Karpas-422 (cell line): ENCODE data around the gene TMEM63B. TPM values are rescaled to one million over a fixed set of nuclear protein-coding genes. Genes with fewer than 3 reads are reported as not detected.
A peak's percentile ranks its signal among the peaks of the same experiment; 100 is the strongest.

ENCODE experiments used
- DNase-seq: peaks from one replicate; pipeline ENCODE4 v3.0.0-alpha.2; 2015
- H2AFZ ChIP-seq: fragments of 200-600 bp; sonication (generic); 2 replicates; pipeline ENCODE4 v1.6.1; 2014; ENCODE audit warnings: antibody characterized with exemption, low read length, mixed read lengths
- H3K27ac ChIP-seq: fragments of 200-600 bp; sonication (generic); 2 replicates; pipeline ENCODE4 v1.5.1; 2014; ENCODE audit warnings: mild to moderate bottlenecking, low read length, moderate library complexity
- H3K27me3 ChIP-seq: fragments of 200-600 bp; sonication (generic); 2 replicates; pipeline ENCODE4 v1.6.1; 2014; ENCODE audit warnings: low read length, mixed read lengths
- H3K36me3 ChIP-seq: fragments of 200-600 bp; sonication (generic); 2 replicates; pipeline ENCODE4 v1.6.1; 2014; ENCODE audit warnings: low read length, mixed read lengths; ENCODE audit not compliant: insufficient read depth
- H3K4me1 ChIP-seq: fragments of 200-600 bp; sonication (generic); 2 replicates; pipeline ENCODE4 v1.6.1; 2014; ENCODE audit warnings: mild to moderate bottlenecking, low read length, mixed read lengths
- H3K4me2 ChIP-seq: fragments of 200-600 bp; sonication (generic); 2 replicates; pipeline ENCODE4 v1.6.1; 2014; ENCODE audit warnings: low read length, low read depth, mild to moderate bottlenecking; ENCODE audit not compliant: poor library complexity, severe bottlenecking
- H3K4me3 ChIP-seq: fragments of 200-600 bp; sonication (generic); 2 replicates; pipeline ENCODE4 v1.5.1; 2014; ENCODE audit warnings: mild to moderate bottlenecking, antibody characterized with exemption, low read length, mixed read lengths
- H3K79me2 ChIP-seq: fragments of 200-600 bp; sonication (generic); 2 replicates; pipeline ENCODE4 v1.6.1; 2014; ENCODE audit warnings: mild to moderate bottlenecking, low read length, mixed read lengths
- H3K9ac ChIP-seq: fragments of 200-600 bp; sonication (generic); 2 replicates; pipeline ENCODE4 v1.6.0; 2014; ENCODE audit warnings: low read length
- H3K9me2 ChIP-seq: fragments of 200-600 bp; sonication (generic), shearing (Covaris generic); replicated peaks from 2 replicates; pipeline ENCODE4 v1.6.0; 2014; ENCODE audit warnings: mild to moderate bottlenecking, low read length, moderate library complexity; ENCODE audit not compliant: insufficient read depth
- H3K9me3 ChIP-seq: fragments of 300-700, 200-600 bp; sonication (generic); 2 replicates; pipeline ENCODE4 v1.6.1; 2014; ENCODE audit warnings: low read length, mixed read lengths
- H4K20me1 ChIP-seq: fragments of 200-600 bp; sonication (generic); 2 replicates; pipeline ENCODE4 v1.6.1; 2014; ENCODE audit warnings: mild to moderate bottlenecking, antibody characterized with exemption, low read length, low read depth; ENCODE audit not compliant: insufficient read depth
- total RNA-seq: library from RNA; depleted of rRNA; stranded (reverse); fragments of >200 nt; shearing (Covaris generic); gene quantifications from 2 replicates; pipeline ENCODE4 v1.2.3, GENCODE V29; 2014; ENCODE audit warnings: low replicate concordance

Gene TMEM63B
- total RNA-seq, 1 experiment from 2014 or later, result 9.1 TPM

DNA sequence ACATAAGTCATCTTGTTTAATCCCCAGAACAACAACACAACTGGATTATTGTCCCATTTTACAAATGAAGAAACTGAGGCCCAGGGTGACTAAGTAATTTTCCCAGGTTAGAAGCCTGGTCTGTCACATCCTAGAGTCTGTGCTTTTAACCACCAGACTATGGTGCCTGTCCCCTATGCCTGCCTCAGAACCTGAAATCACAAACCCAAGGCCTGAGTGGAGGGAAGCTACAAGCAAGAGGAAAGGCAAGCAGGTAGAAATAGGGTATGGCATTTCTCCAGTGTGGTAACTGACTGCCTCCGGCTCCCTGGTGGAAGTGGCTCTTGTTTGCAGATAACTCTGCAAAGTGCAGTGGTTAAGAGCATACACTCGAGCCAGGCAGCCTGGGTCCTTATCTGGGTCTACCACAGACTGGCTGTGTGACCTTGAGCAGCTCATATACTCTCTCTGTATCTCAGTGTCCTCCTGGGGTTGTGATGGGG, 2.5 kb downstream of the TMEM63B start:
- H3K79me2 ChIP-seq, result peaks cover 23% of the 10 kb centered on the region

DNA sequence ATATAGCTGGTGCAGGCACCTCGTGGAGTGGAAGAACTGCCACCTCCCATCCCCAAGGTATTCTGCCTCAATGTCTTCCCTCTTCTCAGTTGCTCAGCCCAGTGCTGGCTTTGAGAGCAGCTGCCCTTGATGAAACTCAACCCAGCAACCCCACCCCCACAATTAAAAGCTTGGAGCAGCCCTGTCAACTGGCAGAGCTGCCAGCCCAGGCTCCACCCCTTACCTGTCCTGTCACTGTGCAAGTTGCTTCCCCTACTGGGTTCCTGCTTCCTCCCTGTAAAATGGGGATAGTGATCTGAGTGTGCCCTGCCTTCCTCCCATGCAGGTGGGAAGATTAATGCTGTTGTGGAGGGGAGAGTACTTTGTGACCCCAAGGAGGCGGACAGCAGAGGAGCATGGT, 4.5 kb downstream of the TMEM63B start:
- Histone ChIP-seq H3K79me2 (peaks cover 3% of the 10 kb centered on the region), H3K4me3 (no peak overlapping the region), H3K9ac (no peak overlapping the region), H3K36me3 (no peaks in the 10 kb centered on the region), H3K4me1 (peaks cover 16% of the 10 kb centered on the region), H4K20me1 (peaks cover 4% of the 10 kb centered on the region; the same call in 1 of the 2 replicates), H3K27ac (no peak overlapping the region), H3K4me2 (no peak overlapping the region), H3K9me3 (no peaks in the 10 kb centered on the region), H3K27me3 (no peaks in the 10 kb centered on the region; the same call in 1 of the 2 replicates), H2AFZ (no peak overlapping the region), H3K9me2 (no peaks in the 10 kb centered on the region)
- no peak for DNase-seq

More for the DNA sequence above, 2.5 kb downstream of the TMEM63B start:
- H2AFZ ChIP-seq, result no peak overlapping the region
- H3K4me1 ChIP-seq, result peaks cover 31% of the 10 kb centered on the region
- no peaks in the 10 kb centered on the region; the same call in 1 of the 2 replicates for H3K27me3 ChIP-seq
- peaks cover 3% of the 10 kb centered on the region; the same call in 1 of the 2 replicates for H3K36me3 ChIP-seq
- no peak overlapping the region for H3K27ac ChIP-seq
- no peak overlapping the region for H3K4me2 ChIP-seq
- no peaks in the 10 kb centered on the region for H3K9me3 ChIP-seq
- H3K9me2 ChIP-seq, result no peaks in the 10 kb centered on the region
- no peak overlapping the region for H3K4me3 ChIP-seq
- no peak for DNase-seq
- H3K9ac ChIP-seq, result no peak overlapping the region
- H4K20me1 ChIP-seq, result peaks cover 19% of the 10 kb centered on the region; the same call in 1 of the 2 replicates

DNA sequence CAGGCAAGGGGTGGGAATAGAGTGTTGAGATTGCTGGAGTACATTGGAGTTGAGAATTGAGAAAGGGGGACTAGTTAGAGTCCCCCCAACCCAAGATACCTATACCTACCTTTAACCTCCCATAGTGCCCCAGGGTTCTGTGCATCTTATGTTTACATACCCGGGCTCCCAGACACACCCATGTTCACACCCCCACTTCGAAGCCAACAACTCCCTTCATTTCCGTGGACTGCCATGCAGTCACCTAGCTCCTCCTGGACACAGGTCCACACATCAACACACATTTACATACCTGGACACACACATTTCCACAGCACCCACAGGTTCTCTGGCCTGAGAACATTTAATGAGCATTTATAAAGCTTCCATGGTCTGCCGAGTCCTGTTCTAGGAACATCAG, 5.1 kb downstream of the TMEM63B start:
- no peak for DNase-seq
- H3K9ac ChIP-seq, result no peak overlapping the region
- H3K9me3 ChIP-seq, result no peaks in the 10 kb centered on the region
- H2AFZ ChIP-seq, result no peak overlapping the region
- H3K9me2 ChIP-seq, result no peaks in the 10 kb centered on the region
- no peak overlapping the region for H3K4me3 ChIP-seq
- H4K20me1 ChIP-seq, result peaks cover 4% of the 10 kb centered on the region; the same call in 1 of the 2 replicates
- H3K27me3 ChIP-seq, result no peaks in the 10 kb centered on the region; the same call in 1 of the 2 replicates
- peaks cover 16% of the 10 kb centered on the region for H3K4me1 ChIP-seq
- no peaks in the 10 kb centered on the region for H3K36me3 ChIP-seq
- H3K4me2 ChIP-seq, result no peak overlapping the region
- no peaks in the 10 kb centered on the region for H3K79me2 ChIP-seq
- no peak overlapping the region for H3K27ac ChIP-seq

DNA sequence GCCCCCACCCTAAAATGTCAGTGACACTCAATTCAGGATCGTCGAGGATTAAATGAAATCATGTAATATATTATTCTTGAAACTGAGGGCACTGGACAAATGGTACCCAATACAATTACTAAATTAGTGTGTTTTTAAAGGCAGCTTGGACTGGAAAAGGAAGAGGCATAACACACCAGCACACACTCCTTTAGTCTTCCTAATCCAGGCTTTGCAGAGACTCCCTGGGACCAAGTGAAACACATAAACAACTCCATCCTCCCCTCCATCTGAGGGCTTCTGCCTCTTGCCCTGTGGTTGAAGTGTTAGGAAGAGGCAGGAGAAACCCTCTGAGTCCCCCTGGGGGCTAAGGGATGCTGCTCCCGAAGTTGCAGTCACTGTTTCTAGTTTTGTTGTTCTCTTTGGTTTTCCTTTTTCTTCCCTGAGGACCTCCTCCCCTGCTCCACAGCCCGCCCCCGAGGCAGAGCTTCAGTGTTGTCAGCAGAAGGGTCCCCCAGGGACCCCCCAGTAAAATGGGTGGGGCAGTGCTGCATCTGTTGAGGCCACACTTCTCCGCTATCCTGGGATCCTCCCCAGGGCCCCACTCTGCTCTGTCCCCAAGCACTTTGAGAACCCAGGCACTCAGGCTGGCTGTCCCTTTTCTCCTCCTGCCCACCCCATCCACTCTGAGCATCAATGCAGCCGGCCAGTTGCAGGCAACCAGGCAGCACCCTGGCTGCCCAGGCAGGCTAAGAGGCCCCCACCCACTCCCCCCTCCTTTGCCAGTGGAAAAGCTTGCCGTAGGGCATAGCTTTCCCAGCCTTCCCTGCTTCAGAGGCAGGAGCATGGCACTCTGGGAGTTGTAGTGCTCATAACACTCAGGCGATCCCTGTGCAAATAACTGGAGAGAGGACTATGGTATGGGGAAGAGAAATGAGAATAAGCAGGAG, 5.9 kb downstream of the TMEM63B start:
- no peaks in the 10 kb centered on the region for H3K27me3 ChIP-seq
- H3K4me1 ChIP-seq, result peaks cover 12% of the 10 kb centered on the region
- H3K9ac ChIP-seq, result peak overlapping the region; percentile 36
- no peaks in the 10 kb centered on the region for H3K79me2 ChIP-seq
- no peaks in the 10 kb centered on the region for H3K36me3 ChIP-seq
- H2AFZ ChIP-seq, result no peak overlapping the region
- no peak overlapping the region for H3K27ac ChIP-seq
- H3K4me3 ChIP-seq, result peak overlapping the region; percentile 24; the same call in 1 of the 2 replicates
- peak overlapping the region; percentile 64 for H3K4me2 ChIP-seq
- peaks cover 4% of the 10 kb centered on the region; the same call in 1 of the 2 replicates for H4K20me1 ChIP-seq
- H3K9me3 ChIP-seq, result no peaks in the 10 kb centered on the region
- no peaks in the 10 kb centered on the region for H3K9me2 ChIP-seq
- DNase-seq, result no peak

DNA sequence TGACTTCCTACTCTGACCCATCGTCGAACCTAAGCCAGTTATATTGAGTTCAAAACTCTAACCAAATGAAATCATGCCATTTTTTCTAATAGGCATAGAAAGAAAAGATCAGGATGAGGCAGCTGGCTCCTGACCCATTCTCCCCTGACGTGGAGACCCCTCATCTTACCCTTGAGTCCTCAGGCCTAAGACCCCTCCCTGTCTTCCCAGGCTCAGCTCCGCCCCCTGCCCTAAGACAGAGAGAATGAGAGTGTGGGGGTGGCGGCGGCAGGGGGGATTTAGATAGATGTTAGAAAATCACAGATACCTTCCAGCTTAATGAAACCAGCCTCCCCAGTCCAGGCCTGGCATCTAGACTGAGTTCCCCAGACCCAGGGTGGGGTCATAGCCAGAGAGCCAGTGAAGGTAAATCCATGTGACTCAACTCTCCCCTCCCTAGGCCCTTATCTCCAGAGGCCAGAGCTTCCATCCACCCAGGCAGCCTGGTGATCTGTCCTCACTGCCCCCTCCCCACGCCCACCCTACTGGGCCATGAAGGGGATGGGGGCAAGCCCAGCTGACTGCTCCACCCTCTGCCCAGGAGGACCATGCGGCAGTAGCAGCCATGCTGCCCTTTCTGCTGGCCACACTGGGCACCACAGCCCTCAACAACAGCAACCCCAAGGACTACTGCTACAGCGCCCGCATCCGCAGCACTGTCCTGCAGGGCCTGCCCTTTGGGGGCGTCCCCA, 6.8 kb downstream of the TMEM63B start:
- H3K9ac ChIP-seq, result no peak overlapping the region
- H3K79me2 ChIP-seq, result no peaks in the 10 kb centered on the region
- H3K9me3 ChIP-seq, result no peaks in the 10 kb centered on the region
- H3K4me3 ChIP-seq, result no peak overlapping the region
- no peak overlapping the region for H3K27ac ChIP-seq
- H3K4me1 ChIP-seq, result peaks cover 11% of the 10 kb centered on the region
- H4K20me1 ChIP-seq, result peaks cover 4% of the 10 kb centered on the region; the same call in 1 of the 2 replicates
- H2AFZ ChIP-seq, result no peak overlapping the region
- no peaks in the 10 kb centered on the region for H3K27me3 ChIP-seq
- peak overlapping the region; percentile 64 for H3K4me2 ChIP-seq
- H3K36me3 ChIP-seq, result no peaks in the 10 kb centered on the region
- H3K9me2 ChIP-seq, result no peaks in the 10 kb centered on the region
- DNase-seq, result no peak

DNA sequence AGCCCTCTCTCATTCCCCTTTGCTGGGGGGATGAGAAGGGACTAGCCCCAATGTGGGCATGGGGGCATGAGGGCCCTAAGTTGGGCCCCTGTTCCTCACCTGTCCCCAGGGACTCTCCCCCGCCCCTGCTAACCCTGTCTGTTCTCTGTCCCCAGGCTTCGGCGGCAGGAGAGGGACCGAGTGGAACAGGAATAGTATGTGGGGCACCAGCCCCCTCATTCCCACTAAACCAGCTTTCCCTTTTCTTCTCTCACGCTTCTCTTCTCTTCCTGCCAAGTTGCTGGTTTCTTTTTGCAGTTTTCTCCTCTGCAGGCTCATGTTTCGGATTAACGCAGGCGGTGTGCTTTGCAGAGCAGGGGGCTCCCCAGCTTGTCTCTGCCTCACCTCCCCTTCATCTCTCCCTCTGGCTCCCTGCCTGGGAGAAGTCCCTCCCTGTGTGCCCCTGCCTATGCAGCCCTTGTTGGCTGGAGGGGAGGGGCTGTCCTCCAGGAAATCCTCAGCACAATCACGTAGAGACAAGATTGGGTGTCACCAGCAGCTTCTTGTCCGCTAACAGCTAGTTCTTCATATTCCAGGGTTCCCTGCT, 7.9 kb downstream of the TMEM63B start:
- no peaks in the 10 kb centered on the region for H3K9me3 ChIP-seq
- H3K9ac ChIP-seq, result no peak overlapping the region
- no peaks in the 10 kb centered on the region for H3K36me3 ChIP-seq
- DNase-seq, result no peak
- no peaks in the 10 kb centered on the region for H3K79me2 ChIP-seq
- peaks cover 11% of the 10 kb centered on the region for H3K4me1 ChIP-seq
- no peaks in the 10 kb centered on the region for H3K27me3 ChIP-seq
- H4K20me1 ChIP-seq, result peaks cover 4% of the 10 kb centered on the region; the same call in 1 of the 2 replicates
- H3K27ac ChIP-seq, result no peak overlapping the region
- H3K9me2 ChIP-seq, result no peaks in the 10 kb centered on the region
- H2AFZ ChIP-seq, result no peak overlapping the region
- H3K4me3 ChIP-seq, result no peak overlapping the region
- no peak overlapping the region for H3K4me2 ChIP-seq

DNA sequence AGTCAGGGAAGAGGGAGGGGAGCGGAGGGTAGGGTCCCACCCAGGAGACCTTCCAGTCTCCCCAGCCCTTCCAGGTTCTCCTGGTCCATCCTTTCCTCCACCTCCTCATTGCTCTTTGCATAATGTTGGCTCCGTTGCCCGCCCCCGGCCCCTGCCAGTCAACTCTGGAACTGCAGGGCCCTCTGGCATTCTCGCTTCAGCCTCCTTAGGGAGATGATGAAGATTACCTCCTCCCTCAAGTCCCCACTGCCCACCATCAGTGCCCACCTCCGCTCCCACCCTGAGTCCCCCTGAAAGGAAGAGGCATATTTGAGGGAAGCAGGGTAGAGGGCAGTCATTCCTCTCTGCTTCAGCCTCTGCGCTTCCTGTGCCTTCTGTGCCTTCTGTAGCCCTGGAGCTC, 8.5 kb downstream of the TMEM63B start:
- no peaks in the 10 kb centered on the region for H3K36me3 ChIP-seq
- H3K27ac ChIP-seq, result no peak overlapping the region
- no peak overlapping the region for H3K4me2 ChIP-seq
- no peaks in the 10 kb centered on the region for H3K79me2 ChIP-seq
- no peak overlapping the region for H3K4me3 ChIP-seq
- DNase-seq, result no peak
- peaks cover 11% of the 10 kb centered on the region for H3K4me1 ChIP-seq
- H3K9me2 ChIP-seq, result no peaks in the 10 kb centered on the region
- no peak overlapping the region for H2AFZ ChIP-seq
- H3K9ac ChIP-seq, result no peak overlapping the region
- peaks cover 4% of the 10 kb centered on the region; the same call in 1 of the 2 replicates for H4K20me1 ChIP-seq
- H3K9me3 ChIP-seq, result no peaks in the 10 kb centered on the region
- H3K27me3 ChIP-seq, result no peaks in the 10 kb centered on the region
